Ovary (tissue), 3 donors: ENCODE results near the gene PFDN4.

Source experiments
- CTCF ChIP-seq, 3 donors: fragments of 450-650 bp in 2 of 3; fragments of 200-600 bp in 1 of 3; IDR thresholded peaks; one replicate each; pipeline versions ENCODE4 v1.5.1 to v1.8.0; 2016 to 2022; ENCODE audit warnings: antibody characterized with exemption in 3 of 3, mild to moderate bottlenecking in 1 of 3
- EP300 ChIP-seq: sonication (generic); formaldehyde crosslinking; IDR thresholded peaks from one replicate; pipeline ENCODE4 v1.6.1; 2017; ENCODE audit warnings: antibody characterized with exemption
- POLR2A ChIP-seq: fragments of 450-650 bp; IDR thresholded peaks from one replicate; pipeline ENCODE4 v1.6.1; 2017; ENCODE audit warnings: antibody characterized with exemption, mild to moderate bottlenecking, moderate library complexity
- donor health status: DM: no; HTN: no; CAD: no.

GRCh38 chr20:54170026-54170471, 37.8 kb upstream of the PFDN4 start:
- TF ChIP-seq CTCF (IDR thresholded peaks at IDR 0.05) (no peak), POLR2A (no peak), EP300 (no peak)
